CMK (cell line): ENCODE results near the gene SHANK2.

Experiments
- DNase-seq: peaks from one replicate; pipeline ENCODE4 v3.0.0-alpha.2; 2010; ENCODE audit warnings: low read depth

Gene SHANK2

GRCh38 chr11:71222318-71223080 lies 29.9 kb downstream of the SHANK2 start:
- no peak for DNase-seq

GRCh38 chr11:71221821-71222220 lies 30.6 kb downstream of the SHANK2 start:
- no peak for DNase-seq

GRCh38 chr11:71221201-71221600 lies 31.2 kb downstream of the SHANK2 start:
- no peak for DNase-seq

- DNase-seq: no peak
These were observed 33.4 kb downstream of the SHANK2 start for GRCh38 chr11:71218789-71219499.

GRCh38 chr11:71215425-71215965 lies 36.9 kb downstream of the SHANK2 start:
- DNase-seq: no peak

- no peak for DNase-seq
These were observed 37.6 kb downstream of the SHANK2 start for GRCh38 chr11:71214553-71215424.

- no peak for DNase-seq
These were observed 38.5 kb downstream of the SHANK2 start for GRCh38 chr11:71213696-71214552.

- no peak for DNase-seq
These were observed 39.4 kb downstream of the SHANK2 start for GRCh38 chr11:71212871-71213559.

GRCh38 chr11:71211631-71212030 lies 40.7 kb downstream of the SHANK2 start:
- DNase-seq: no peak

- DNase-seq: no peak
These were observed 41.5 kb downstream of the SHANK2 start for GRCh38 chr11:71210861-71211260.

GRCh38 chr11:71209656-71210055 lies 42.7 kb downstream of the SHANK2 start:
- no peak for DNase-seq

- no peak for DNase-seq
These were observed 43.2 kb downstream of the SHANK2 start for GRCh38 chr11:71209181-71209580.

- no peak for DNase-seq
These were observed 44.2 kb downstream of the SHANK2 start for GRCh38 chr11:71208011-71208774.

GRCh38 chr11:71207563-71207962 lies 44.8 kb downstream of the SHANK2 start:
- DNase-seq: no peak

GRCh38 chr11:71206186-71206585 lies 46.2 kb downstream of the SHANK2 start:
- DNase-seq: no peak

GRCh38 chr11:71204748-71205664 lies 47.4 kb downstream of the SHANK2 start:
- DNase-seq: no peak

- DNase-seq: no peak
These were observed 48.1 kb downstream of the SHANK2 start for GRCh38 chr11:71204294-71204693.

GRCh38 chr11:71203681-71204080 lies 48.7 kb downstream of the SHANK2 start:
- DNase-seq: no peak

GRCh38 chr11:71202966-71203365 lies 49.4 kb downstream of the SHANK2 start:
- no peak for DNase-seq
